DMS 273 (cell line): ENCODE data around the gene LRPAP1.

Experiments used
- DNase-seq: peaks from one replicate; lab custom pipeline; 2025; ENCODE audit not compliant: unreplicated experiment; lab: John Stamatoyannopoulos, UW

The LRPAP1 gene

DNA sequence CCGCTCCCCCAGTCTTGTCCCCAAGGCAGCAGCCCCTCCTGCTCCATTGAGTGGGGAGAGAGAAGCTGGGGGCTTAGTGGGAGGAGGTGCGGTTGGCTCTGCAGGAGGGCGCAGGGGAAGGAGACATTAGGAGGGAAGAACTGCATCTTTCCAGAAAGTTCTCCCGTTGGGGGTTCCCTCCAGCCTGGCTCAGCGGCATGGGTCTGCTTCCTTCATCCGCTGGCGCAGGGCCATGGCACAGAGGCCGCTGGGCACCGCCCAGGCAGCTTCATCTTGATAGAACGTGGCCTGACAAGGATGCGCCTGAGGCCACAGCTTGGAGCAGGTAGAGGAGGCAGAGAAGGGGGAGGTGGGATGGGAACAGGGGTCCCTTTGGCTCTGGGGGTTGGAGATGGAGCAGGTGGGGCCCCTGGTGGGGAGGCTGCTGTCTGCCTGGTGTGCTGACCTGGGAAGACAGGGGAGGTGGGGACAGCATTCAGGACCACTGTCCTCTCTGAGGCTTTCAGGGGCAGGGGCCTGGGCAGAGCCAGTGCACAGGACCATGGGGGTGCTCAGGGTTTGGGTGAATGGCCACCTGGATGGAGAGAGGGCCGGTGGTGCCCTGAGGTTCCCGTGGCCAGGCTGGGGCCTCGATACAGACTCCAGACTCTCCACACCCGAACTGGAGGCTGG is 57.0 kb downstream of the LRPAP1 start:
- DNase-seq = no peak

DNA sequence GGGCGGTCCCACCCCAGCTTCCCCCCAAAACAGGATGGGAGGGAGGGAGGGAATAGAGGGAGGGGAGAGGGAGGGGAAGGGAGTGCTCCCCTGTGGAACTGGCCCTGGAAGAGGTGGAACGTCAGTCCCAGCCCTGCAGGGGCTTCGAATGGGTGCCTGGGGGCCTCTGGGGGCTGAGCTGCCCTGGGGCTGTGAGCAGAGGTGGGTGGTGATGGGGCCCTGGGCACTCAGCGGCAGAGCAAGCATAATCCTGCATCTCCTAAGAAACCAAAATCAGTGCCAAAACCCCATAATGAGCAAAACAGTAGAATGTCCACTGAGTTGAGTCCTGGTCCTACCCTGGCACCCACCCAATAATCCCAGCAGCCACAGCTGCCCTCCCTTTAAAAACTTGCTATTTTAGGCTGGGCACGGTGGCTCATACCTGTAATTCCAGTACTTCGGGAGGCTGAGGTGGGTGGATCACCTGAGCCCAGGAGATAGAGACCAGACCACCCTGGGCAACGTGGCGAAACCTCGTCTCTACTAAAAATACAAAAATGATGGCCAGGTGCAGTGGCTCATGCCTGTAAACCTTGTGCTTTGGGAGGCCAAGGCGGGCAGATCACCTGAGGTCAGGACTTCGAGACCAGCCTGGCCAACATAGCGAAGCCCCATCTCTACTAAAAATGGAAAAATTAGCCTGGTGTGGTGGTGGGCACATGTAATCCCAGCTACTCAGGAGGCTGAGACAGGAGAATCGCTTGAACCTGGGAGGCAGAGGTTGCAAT is 58.0 kb downstream of the LRPAP1 start:
- DNase-seq = no peak

DNA sequence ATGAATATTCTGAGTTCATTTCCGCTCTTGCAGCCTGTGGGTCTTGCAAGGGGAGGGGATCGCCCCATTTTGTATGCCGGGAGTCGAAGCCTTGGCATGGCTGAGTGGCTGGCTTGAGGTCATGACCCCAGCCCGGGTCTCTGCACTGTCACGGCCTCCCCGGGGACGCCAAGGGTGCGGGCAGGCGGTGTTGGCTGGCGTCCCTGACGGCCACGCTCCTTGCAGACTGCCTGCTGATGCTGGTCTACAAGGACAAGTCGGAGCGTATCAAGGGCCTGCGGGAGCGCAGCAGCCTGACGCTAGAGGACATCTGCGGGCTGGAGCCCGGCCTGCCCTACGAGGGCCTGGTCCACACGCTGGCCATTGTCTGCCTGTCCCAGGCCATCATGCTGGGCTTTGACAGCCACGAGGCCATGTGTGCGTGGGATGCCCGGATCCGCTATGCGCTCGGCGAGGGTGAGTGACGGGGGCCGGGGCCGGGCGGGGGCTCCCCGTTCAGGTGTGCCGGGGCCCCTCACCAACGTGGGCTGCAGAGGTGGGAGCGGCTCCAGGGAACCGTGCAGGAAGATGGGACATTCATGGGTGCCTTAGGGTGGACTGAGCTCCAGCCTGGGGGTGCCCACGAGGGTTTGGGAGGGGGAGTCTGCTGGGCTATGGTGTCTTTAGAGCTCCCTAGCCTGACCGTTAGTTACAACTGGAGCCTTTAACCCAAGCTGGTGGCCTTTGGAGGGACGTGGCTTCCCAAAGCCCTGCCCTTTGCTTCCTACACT is 58.9 kb downstream of the LRPAP1 start:
- DNase-seq = no peak

DNA sequence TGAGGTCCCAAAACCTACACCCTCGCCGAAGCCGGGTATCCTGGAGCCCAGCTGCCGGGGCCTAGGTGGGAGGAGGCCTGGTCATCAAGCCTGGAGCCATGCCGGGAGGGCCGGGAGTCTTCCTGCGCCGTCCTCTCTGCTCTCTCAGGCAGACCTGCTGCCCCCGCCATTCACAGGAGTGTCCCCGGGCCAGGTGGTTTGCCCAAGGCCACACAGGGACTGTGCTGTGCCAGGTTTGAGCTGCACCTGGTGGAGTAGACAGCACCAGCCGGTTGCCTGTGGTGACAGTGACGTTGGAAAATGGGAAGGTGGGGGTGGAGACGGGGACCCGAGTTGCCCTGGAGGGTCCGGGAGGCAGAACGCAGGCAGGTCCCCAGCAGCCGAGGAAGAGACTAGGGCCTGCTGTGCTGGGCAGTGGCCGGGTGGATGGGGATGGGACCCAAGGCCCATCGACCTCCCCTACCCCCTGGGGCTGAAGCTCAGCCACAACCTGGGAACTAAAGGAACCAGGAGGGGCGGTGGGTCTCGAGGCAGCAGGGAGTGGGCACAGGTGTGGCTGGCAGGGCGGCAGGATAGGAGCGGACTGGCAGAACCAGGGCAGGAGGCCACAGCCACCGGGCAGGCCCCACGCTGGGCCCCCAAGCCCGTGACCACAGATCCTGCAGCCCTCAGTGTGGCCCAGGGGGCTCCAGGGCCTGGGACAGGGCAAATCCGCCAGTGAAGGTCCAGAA is 59.6 kb downstream of the LRPAP1 start:
- DNase-seq = no peak

DNA sequence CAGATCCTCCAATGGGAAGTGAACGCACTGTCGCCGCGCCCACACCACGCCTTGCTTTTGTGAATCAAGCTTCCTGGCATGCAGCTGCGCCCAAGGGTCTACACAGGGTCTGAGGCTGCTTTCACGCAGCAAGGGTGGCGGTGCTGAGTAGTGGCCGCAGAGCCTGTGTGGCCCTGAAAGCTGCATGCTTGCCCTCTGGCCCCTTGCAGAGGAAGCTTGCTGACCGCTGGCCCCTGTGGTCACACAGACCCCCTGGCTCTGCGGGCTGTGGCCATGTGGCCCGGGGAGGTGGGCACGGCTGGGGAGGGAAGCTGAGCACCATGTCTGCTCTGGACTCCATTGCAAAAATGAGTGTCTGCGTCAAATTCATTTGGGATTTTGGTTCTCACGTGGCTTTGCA is 60.3 kb downstream of the LRPAP1 start:
- no peak for DNase-seq

DNA sequence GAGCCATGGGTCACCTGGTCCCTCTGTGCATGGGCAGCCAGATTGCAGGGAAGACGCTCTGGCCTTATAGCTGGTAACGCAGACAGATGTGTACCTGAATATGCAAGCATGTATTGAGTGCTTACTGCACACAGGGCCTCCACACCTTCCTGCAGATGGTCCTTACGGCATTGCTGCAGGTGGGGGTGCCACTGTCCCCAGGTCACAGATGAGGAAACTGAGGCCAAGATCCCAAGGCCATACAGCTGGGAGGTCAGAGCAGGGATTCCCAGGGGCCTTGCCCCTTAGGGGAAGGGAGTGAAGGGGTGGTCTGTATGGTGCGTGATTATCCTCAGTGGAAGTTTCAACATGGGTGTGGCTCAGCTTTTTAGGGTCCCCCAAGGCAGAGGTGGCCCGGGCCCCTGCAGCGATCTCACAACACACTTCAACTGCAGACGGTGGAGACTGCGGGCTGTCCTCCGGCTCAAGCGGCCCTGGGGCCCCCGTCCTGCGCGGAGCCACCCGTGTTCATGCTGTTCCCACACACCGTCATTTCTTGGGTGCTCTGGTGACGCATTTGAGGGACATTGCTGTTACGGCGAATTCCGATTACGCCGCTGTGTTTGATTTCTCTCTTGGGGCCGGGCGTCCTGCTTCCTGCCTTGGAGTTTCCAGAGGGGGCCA is 61.0 kb downstream of the LRPAP1 start:
- DNase-seq = no peak

DNA sequence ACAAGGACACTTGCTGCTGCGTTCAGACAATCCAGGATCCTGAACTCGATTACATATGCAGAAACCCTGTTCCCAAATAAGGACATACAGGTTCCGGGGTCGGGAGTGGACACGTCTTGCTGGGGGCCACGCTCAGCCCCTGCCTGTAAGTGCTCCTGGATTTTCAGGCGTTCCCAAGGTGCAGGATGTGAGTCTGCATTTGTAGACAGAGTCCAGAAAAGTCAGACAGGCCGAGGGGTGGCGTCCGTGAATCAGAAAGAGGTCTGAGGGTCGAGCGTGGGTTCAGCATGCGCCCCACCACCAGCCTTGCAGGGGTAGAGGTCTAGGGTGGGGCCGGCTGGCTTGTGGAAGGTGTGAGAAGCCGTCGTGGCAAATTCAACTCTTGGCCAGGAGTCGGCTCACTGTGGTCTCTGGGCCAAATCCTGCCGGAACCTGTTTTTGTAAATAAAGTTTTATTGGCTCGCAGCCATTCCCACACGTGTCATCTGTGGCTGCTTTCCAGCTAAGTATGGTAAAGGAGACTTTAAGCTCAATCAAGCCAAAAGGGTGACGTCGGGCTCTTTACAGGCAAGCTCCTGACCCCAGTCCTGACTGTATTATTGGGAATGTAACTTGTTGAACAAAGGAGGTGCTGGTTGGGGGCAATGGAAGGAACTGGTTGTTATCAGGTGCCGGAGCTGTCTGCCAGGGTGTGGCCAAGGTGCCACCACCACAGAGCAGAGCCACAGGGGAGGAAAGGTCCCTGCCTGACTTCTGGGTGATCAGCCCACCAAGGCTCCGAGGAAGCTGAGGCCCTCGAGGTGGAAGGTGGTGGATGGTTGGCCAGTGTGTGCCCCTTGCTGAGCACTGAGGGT is 61.8 kb downstream of the LRPAP1 start:
- DNase-seq = peak; percentile 51

DNA sequence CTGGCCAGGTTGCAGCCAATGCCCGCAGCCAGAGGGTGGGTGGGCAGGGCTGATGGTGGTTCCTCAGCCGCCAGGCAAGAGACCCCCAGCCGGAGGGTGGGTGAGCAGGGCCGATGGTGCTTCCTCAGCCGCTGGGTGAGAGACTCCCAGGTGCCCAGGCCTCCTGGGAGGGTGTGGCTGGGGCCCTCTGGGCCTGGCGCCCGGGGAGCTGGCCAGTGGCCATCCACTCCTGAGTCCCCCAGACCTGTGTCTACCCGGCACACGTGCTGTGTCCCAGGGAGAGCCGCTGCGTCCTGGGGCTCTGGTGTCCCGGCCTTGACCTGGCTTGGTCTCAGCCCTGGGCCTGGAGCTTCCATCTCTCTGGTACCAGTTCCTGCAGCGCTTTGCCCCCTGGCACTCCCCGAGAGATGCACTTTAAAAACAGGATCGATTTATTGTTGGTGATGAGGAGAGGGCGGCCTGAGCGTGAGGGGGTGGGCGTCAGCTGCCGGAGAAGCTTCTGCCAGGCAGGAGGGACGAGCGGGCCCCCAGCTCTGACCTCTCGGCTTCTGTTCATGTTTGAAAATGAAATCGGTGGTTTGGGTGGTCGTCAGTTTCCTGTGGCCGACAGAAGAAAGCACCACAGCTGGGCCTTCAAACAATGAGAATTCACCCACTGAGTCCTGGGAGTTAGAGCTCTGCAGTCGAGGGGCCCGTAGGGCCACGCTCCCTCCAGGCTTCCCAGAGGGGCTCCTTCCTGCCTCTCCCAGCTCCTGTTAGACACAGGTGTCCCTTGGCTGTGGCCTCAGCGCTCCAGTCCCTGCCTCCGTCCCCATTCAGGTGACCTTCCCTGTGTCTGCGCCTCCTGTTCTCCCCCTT is 62.6 kb downstream of the LRPAP1 start:
- no peak for DNase-seq

DNA sequence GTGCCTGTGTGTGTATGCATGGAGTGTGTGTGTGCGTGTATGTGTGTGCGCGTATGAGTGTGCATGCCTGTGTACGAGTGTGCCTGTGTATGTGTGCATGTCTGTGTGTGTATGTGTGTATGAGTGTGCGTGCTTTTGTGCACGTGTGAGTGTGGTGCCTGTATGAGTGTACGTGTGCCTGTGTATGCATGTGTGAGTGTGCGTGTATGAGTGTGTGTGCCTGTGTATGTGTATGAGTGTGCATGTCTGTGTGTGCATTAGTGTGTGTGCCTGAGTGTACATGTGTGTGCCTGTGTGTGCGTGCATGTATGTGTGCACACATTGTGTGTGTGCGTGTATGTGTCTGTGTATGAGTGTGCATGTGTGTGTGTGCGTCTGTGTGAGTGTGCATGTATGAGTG is 63.4 kb downstream of the LRPAP1 start:
- no peak for DNase-seq

DNA sequence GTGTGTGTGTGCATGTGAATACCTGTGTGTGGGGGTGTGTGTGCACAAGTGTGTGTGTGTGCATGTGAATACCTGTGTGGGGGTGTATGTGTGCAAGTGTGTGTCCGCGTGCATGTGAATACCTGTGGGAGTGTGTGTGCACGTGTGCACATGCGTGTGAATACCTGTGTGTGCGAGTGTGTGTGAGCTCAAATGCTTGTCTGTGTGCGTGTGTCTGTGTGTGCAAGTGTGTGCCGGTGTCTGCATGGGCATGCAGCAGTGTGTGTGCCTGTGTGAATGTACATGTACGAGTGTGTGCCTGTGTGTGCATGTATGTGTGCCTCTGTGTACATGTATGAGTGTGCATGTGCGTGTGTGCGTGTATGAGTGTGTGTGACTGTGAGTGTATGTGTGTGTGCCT is 64.1 kb downstream of the LRPAP1 start:
- DNase-seq = no peak

DNA sequence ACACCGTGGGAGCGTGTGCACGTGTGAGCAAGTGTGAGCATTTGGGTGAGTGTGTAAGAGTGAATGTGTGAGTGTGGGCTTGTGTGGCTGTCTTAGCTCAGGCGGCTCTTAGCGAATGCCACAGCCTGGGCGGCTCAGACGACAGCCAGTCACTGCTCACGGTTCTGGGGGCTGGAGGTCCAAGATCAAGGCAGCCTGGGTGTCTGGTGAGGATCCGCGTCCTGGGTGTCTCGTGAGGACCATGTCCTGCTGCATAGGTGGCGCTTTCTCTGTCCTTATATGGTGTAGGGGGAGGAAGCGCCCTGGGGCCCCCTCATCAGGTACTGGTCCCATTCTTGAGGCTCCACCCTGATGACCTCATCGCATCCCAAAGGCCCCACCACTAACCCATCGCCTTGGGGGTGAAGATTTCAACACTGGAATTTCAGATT is 64.6 kb downstream of the LRPAP1 start:
- DNase-seq = no peak

DNA sequence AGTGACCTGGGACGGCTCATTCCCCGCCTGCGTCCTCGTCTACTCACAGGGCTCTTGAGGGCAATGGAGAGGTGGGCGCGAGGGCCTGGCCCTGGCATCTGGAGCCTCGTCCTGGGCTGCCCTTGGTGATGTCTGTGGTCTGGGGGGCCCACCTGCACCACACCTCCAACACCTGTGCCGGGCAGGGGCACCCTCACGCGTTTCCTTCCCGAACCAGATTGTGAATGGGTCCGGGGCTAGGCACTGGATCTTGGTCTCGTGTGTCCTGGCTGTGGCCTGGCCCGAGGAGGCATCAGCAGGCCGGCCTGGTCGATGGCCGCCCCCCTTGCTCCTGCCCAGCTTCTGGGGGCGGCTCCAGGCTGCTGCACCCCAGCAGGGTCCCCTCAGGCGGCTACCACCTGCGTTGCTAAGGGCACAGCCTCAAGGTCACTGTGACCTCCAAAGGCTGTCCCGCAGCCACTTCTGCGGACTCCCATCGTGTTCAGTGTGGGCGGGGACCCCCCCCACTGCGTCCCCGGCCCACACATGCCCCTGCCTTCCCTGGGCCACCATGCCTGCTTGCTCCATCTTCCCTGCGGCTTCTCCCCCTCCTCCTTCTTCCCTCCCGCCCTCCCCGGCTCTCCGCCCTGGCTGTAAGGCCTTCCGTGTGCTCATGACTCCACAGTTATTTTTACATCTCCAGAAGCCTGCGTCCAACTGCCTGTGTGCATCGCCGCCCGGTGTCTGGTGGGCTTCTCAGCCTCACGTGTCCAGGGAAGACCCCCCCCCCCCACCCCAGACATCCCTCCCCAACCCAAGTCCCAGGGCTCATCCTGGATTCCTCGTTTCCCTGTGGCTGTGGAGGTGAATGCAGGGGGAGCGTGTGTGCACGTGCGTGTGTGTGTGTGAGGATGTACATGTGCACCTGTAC is 65.3 kb downstream of the LRPAP1 start:
- no peak for DNase-seq

DNA sequence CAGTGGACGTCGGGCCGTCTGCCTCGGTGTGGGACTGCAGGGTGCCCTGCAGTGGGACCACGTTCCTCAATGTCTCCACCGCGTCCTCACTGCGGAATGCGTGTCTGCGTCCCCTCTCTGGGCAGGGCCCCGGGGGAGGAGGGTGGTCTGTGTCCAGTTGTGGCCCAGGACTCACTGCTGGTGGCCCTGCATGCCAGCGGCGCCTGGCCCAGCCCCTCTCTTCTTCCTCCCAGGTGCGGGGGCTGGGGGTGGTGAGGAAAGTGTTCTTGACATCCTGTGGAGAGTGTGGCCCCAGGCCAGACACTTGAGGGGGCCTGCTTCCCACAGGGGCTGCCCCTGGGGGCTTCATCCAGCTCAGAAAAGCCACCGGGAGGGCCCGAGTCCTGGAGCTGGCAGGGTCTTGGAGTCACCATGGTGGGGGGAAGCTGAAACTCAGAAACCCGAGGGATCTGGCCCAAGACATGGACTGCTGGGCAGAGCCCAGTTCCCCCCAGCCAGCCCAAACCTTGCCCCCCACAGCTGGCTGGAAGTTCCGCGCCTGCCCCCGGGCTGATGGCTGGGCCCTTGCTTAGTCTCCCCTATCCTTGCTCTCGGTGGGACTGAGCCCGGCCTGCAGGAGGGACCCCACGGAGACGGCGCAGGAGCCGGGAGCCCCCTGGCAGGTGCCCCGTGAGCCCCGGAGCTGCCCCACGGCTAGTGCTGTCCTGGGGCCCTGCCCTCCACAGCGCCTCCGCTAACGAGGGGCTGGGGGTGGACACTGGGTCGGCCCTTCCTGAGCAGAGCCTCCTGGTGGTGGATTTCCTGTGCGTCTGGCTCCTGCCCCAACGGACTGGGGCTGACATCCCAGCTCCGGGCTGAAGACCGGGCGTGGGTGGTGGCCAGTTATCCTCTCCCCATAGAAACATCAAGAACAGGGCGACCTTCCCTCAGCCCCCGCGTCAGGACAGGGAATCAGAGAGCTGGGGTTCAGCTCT is 66.2 kb downstream of the LRPAP1 start:
- DNase-seq = no peak

DNA sequence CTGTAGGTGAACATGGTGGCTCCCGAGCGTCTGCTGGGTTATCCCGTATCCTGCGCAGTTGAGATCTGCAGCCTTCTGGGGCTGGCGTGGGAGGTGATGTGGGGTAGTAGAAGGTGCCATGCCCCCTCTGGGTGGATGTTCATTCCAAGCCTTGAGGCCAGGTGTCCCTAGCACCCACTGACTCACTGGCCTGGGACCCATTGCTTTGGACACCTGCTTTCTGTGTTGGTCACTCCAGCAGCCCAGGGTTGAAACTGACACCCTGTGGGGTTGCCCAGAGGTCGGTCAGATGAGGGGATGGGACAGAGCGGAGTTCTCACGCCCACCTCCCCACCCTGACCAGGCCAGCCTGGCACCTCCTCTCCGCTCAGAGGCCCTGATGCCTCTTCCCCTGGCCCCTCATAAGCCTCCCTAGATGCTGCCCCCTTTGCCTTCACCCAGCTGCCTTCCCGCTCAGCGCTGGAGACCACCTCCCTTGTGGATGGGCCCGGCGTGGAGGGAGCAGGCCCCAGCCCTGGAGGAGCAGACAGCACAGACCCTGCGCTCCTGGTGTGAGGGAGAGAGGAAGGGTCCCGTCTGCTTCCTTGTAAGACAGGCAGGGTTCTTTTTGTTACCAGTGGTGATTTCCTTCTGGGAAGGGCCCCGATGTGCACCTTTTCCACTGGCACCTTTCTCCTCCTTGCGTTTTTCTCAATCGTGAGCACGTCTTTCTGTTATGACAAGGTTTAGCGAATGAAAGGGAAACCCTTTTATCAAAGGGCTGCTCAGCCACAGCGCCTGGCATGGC is 67.1 kb downstream of the LRPAP1 start:
- DNase-seq = no peak

DNA sequence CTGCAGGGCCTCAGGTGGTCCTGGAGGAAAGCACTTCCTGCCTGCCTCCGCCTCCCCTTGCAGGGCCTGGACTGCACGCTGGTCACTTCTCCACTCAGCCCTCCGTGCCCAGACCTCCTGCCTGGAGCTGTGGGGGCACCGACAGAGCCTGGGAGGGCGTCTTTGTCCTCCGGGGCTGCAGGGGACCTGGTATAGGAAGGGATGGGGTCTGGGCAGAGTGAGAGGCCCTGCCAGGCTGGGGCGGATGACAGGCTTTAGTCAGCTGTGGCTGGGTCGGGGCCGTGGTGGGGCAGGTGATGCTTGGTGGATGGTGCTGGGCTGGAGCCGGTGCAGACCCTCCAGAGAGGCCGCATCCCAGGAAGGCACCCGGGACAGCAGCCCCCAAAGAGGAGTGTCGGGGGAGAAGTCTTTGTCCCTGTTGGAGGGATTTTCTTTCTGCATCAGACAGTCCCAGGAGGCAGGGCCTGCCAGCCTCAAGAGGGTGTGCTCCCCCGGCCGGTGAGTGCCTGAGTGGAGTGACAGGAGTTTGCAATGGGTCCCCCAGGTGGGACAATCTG is 67.8 kb downstream of the LRPAP1 start:
- DNase-seq = no peak
